ES-I3 (cell line): ENCODE measurements around the gene ARHGAP19.

Source experiments
- H3K36me3 ChIP-seq: 2 replicates; pipeline ENCODE4 v1.6.1; 2013; ENCODE audit warnings: mild to moderate bottlenecking, low read length, control low read depth, moderate library complexity; ENCODE audit not compliant: insufficient read depth
- H3K4me1 ChIP-seq: 2 replicates; pipeline ENCODE4 v1.6.1; 2013; ENCODE audit warnings: mild to moderate bottlenecking, control low read depth, low read length; ENCODE audit not compliant: insufficient read depth
- H3K9ac ChIP-seq: 2 replicates; pipeline ENCODE4 v1.6.1; 2013; ENCODE audit warnings: low read depth, mild to moderate bottlenecking, low read length, moderate library complexity
- H3K9me3 ChIP-seq: 2 replicates; pipeline ENCODE4 v1.6.1; 2013; ENCODE audit warnings: mild to moderate bottlenecking, low read length, moderate library complexity; ENCODE audit not compliant: control insufficient read depth, insufficient read depth

The ARHGAP19 gene

DNA sequence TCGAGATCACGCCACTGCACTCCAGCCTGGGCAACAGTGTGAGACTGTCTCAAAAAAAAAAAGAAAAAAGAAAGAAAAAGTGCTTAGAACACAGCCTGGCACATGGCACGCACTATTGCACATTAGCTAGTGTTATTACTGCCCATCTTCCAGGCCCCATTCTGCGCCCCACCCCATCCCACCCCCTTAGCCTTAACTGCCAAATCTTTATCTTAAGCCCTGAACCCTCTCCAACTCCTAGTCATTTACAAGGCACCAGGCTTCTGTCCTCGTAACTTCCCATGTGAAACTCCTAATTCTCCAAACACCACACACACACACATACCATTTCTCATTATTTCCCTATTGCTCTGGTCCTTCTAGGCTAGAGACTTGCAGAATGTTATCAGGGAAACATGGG is 37.3 kb upstream of the ARHGAP19 start:
- no peaks in the 10 kb centered on the region for H3K9me3 ChIP-seq
- 0 out of 2 replicates have a peak, but pooled peaks cover 2% of the 10 kb centered on the region for H3K36me3 ChIP-seq
- H3K4me1 ChIP-seq: no peaks in the 10 kb centered on the region
- no peak overlapping the region for H3K9ac ChIP-seq

DNA sequence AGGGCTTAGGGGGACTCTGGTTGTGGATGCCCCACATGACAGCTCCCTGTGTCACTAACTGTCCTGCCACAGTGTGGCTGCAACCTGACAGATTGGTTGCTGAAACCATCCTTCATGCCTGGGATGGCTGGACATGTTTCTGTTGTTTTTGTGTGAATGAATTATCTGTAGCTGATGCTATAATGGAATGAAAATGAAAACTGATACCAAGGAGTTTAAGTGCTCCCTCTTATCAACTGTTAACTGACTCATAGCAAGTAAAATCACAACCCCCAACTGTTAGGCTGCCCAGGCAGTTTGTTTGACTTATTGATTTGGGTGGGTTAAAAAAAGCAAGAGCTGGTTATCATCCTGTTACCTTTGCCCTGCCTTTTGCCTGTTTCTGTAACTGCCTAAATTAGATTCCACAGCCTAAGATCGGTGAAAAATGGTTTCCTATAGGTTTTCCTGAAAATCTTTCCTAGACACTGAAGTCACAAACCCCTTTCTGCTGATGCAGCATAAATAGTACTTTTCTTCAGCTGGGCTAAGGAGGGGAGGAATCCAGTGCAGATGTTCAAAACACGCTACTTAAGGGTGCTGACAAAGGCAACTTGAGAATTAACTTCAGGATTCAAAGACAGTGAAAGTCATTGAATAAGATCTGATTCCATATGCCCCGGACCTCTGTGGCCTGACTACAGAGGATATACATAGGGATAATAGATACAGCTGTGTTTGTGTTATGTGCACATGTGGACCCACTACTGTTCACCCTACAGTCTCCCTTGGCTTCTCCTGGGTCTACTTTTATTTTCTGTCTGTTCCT is 36.4 kb upstream of the ARHGAP19 start:
- H3K9me3 ChIP-seq: no peaks in the 10 kb centered on the region
- no peaks in the 10 kb centered on the region for H3K4me1 ChIP-seq
- no peak overlapping the region for H3K9ac ChIP-seq
- 0 out of 2 replicates have a peak, but pooled peaks cover 2% of the 10 kb centered on the region for H3K36me3 ChIP-seq

DNA sequence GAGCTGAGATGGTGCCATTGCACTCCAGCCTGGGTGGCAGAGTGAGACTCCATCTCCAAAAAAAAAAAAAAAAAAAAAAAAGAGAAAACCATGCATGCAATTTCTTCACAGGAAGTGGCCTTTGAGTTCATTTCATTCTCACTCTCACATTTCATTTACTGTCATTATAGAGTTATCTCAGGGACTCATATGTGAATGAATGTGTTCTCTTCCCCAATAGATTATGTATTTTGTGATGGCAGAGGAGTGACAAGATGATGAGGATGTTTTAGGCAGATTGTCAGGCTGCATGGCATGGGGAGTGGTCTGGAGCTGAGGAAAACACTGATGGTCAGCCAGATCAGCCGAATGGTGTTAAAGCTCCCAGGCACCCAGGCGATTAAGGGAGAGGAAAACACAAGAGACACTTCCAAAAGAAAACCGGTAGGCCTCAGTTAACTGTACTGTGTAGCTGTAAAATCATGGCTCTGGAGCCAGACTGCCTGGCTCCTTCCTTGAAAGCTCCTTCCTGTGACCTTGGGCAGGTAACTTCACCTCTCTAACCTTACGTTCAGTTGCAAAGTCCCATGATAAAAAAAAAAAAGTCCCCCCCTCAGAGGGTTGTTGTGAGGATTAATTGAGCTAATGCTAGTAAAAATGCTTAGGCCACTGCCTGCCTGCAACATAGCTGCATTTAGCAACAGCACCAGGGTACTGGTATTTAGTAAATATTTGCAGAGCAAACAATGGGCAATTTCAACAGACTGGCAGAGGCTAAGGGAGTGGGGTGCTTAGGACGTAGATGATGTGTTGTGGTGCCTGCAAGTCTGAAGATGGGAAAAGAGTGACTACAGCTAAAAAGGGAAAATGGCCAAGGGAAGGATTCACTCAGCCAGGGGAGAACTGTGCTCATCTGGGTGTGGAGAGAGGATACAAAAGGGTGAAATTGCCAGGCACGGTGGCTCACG is 35.2 kb upstream of the ARHGAP19 start:
- H3K9ac ChIP-seq: no peak overlapping the region
- no peaks in the 10 kb centered on the region for H3K4me1 ChIP-seq
- H3K9me3 ChIP-seq: no peaks in the 10 kb centered on the region
- 0 out of 2 replicates have a peak, but pooled peaks cover 2% of the 10 kb centered on the region for H3K36me3 ChIP-seq

- Histone ChIP-seq H3K9ac (no peak overlapping the region), H3K36me3 (0 out of 2 replicates have a peak, but pooled peaks cover 2% of the 10 kb centered on the region), H3K9me3 (no peaks in the 10 kb centered on the region), H3K4me1 (peaks cover 10% of the 10 kb centered on the region; the same call in 1 of the 2 replicates)
Measured at GRCh38 chr10:97325754-97326153, 33.3 kb upstream of the ARHGAP19 start.

GRCh38 chr10:97323501-97323900 is 31.1 kb upstream of the ARHGAP19 start:
- no peaks in the 10 kb centered on the region for H3K9me3 ChIP-seq
- H3K36me3 ChIP-seq: no peaks in the 10 kb centered on the region
- peaks cover 10% of the 10 kb centered on the region; the same call in 1 of the 2 replicates for H3K4me1 ChIP-seq
- H3K9ac ChIP-seq: no peak overlapping the region

DNA sequence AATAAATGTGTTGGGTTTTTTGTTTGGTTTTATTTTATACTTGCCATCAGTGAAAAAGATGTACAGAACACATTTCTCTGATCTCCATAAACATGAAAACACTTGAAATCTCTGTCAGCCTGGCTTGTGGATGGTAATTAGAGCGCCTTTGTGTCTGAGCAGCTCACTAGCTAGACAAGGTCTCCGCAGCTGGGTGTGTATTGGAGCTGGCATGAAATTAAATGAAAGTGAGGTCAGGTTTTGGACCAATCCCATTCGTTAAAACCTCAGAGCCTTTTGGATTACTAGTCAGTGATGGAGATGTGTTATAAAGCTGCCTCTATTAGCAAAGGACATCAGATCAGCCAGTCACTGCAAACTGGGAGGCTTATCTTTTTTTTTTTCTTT is 29.4 kb upstream of the ARHGAP19 start:
- H3K9ac ChIP-seq: peak overlapping the region; percentile 75; the same call in 1 of the 2 replicates
- H3K9me3 ChIP-seq: no peaks in the 10 kb centered on the region
- no peaks in the 10 kb centered on the region for H3K36me3 ChIP-seq
- peaks cover 10% of the 10 kb centered on the region; the same call in 1 of the 2 replicates for H3K4me1 ChIP-seq

DNA sequence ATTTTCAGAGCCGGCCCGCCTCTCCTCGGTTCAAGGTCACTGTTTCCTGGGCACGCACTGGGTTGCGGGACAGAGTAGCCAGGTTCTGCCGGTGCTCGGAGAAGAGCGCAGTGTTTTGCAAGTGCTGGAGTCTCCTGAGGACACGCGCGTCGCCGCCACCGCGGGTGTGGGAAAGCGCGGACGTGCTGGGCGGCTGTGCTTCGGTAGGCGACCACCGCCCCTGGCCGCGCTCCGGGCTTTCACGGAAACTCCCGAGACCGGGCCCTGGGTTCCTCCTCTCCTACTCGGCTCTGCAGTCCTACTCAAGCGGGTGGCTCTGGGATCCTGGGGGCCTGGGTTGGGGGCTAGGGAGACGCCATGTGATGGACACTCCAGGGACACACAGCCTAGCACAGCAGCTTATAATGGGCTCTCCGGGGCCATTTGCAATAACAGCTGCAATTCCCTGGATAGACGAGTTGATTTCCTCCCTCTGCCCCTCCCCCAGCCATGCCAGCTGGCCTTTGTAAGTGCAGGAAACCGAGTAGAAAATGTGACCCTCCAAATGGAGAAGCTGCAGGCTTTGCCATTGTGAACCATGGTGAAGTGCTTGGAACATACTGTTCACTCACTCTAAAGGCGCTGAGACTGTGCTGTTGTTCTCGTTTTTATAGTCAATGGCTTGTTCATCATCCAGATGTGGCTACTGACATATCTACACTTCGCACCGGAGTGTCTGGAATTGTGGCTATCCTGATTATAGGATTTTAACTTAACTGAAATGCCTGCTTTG is 28.8 kb upstream of the ARHGAP19 start:
- no peaks in the 10 kb centered on the region for H3K36me3 ChIP-seq
- peak overlapping the region; percentile 75 for H3K9ac ChIP-seq
- H3K9me3 ChIP-seq: no peaks in the 10 kb centered on the region
- H3K4me1 ChIP-seq: peaks cover 10% of the 10 kb centered on the region; the same call in 1 of the 2 replicates

GRCh38 chr10:97320480-97321031 is 28.1 kb upstream of the ARHGAP19 start:
- Histone ChIP-seq H3K9me3 (no peaks in the 10 kb centered on the region), H3K9ac (peak overlapping the region; percentile 75), H3K36me3 (no peaks in the 10 kb centered on the region), H3K4me1 (peaks cover 10% of the 10 kb centered on the region; the same call in 1 of the 2 replicates)

DNA sequence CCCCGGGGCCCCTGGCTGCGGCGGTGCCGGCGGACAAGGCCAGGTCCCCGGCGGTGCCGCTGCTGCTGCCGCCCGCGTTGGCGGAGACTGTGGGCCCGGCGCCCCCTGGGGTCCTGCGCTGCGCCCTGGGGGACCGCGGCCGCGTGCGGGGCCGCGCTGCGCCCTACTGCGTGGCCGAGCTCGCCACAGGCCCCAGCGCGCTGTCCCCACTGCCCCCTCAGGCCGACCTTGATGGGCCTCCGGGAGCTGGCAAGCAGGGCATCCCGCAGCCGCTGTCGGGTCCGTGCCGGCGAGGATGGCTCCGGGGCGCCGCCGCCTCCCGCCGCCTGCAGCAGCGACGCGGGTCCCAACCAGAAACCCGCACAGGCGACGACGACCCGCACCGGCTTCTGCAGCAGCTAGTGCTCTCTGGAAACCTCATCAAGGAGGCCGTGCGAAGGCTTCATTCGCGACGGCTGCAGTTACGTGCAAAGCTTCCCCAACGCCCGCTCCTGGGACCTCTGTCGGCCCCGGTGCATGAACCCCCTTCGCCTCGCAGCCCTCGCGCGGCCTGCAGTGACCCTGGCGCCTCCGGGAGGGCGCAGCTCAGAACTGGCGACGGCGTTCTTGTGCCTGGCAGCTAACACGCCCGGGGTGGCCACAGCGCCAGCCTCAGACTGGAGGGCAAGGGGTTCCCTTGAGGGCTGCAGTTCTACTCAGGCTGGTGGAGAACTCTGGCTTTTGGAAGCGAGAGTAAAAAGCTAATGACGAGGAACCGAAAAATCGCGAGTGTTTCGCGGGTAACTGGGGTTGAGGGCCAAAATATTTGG is 27.4 kb upstream of the ARHGAP19 start:
- peak overlapping the region; percentile 75 for H3K9ac ChIP-seq
- H3K9me3 ChIP-seq: no peaks in the 10 kb centered on the region
- no peaks in the 10 kb centered on the region for H3K36me3 ChIP-seq
- peaks cover 10% of the 10 kb centered on the region; the same call in 1 of the 2 replicates for H3K4me1 ChIP-seq

- peaks cover 10% of the 10 kb centered on the region; the same call in 1 of the 2 replicates for H3K4me1 ChIP-seq
- peak within 1 kb of the TSS; percentile 75 for H3K9ac ChIP-seq
- no peaks in the 10 kb centered on the region for H3K36me3 ChIP-seq
- H3K9me3 ChIP-seq: no peaks in the 10 kb centered on the region
Measured at GRCh38 chr10:97318772-97319651, 26.6 kb upstream of the ARHGAP19 start, which contains the start of gene FRAT1. TSS of gene FRAT1 (plus strand) at chr10:97319271. CDS start at chr10:97319454, 183 bp downstream.

GRCh38 chr10:97314671-97315070 is 22.2 kb upstream of the ARHGAP19 start:
- no peak overlapping the region for H3K9ac ChIP-seq
- no peaks in the 10 kb centered on the region for H3K9me3 ChIP-seq
- H3K4me1 ChIP-seq: no peaks in the 10 kb centered on the region
- H3K36me3 ChIP-seq: no peaks in the 10 kb centered on the region

- Histone ChIP-seq H3K4me1 (no peaks in the 10 kb centered on the region), H3K9me3 (no peaks in the 10 kb centered on the region), H3K9ac (no peak overlapping the region), H3K36me3 (no peaks in the 10 kb centered on the region)
Measured at GRCh38 chr10:97312897-97313296, 20.5 kb upstream of the ARHGAP19 start.
